ENCODE measurements around the gene SRCIN1.

SRCIN1 gene

DNA sequence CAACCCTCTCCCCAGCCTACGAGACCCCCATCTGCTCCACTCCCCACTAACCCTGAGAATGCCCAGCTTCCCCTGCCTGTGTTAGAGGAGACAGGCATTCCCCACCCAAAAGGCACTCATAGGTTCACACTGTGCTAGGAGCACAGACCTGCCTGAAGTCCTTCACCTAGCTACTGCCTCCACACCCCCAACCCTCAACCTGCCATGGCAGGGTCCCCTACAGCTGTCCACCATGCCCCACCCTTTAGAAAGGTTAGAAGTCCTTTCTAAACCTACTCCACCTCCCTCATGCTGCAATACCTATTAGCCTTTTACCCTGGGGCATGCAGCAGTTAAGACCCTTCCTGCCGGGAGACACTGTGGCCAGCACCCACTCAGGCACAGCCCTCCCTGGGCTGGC lies 9.1 kb downstream of the SRCIN1 start:
- no peak for DNase-seq

DNA sequence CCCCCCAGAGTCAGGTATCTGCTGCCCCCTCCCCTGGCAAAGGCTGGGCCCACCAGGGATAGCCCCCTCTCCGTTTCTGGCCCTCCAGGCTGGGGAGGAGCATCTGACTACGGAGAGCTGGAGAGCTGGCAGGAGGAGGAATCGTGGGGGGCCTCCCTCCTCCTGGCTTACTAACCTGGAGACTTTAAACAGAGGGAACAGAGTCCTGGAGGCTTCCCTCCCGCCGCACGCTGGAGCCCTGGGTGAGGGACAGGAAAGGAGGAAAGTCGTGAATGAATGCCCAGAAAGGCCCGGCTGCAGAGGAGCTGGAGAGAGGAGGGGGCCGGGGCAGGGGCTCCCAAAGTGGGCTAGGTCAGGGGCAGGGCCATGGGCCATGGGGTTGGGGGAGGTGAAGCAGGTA lies 9.9 kb downstream of the SRCIN1 start:
- no peak for DNase-seq

DNA sequence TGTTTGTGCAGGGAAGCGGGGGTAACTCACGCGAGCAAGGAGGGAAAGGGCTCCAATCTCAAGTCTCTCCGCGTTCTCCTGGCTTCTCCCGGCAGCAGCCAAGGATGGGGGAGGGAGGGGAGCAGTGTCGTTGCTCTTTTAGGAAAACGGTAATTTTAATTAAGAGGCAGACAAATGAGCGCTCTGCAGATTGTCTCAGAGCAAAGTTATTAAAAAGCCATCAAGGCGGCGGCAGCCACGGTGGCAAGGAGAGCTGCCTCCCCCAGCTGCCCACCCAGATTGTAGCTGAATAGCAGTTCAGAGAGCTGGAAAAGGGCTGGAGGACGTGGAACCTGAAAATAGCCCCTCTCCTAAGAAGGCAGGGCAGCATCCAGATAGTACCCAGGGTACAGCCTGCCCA lies 11.6 kb downstream of the SRCIN1 start:
- DNase-seq = no peak

GRCh38 chr17:38592487-38592886 lies 13.3 kb downstream of the SRCIN1 start:
- no peak for DNase-seq

DNA sequence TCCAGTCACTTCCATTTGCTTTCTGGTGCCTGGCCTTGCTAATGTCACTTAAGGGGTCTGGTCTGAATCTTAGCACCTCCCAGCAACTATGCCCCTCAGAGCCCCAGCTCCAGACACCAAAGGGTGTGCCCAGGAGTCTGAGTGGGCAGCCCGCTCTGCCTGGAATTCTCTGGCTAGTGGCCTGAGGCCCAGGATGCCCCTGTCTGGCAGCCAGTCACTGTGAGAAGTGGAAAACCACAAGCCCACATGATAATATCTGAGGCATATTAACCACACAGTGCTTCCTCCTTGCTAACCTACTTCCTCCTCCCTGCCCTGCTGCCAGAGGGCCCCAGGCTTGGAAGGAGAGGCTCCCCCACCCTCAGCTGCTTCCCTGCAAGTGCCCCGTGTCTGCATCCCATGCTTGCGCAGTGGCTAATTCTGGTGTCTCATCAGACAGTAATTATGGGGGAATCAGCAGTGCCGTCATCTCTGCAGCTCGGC lies 14.0 kb downstream of the SRCIN1 start:
- no peak for DNase-seq

DNA sequence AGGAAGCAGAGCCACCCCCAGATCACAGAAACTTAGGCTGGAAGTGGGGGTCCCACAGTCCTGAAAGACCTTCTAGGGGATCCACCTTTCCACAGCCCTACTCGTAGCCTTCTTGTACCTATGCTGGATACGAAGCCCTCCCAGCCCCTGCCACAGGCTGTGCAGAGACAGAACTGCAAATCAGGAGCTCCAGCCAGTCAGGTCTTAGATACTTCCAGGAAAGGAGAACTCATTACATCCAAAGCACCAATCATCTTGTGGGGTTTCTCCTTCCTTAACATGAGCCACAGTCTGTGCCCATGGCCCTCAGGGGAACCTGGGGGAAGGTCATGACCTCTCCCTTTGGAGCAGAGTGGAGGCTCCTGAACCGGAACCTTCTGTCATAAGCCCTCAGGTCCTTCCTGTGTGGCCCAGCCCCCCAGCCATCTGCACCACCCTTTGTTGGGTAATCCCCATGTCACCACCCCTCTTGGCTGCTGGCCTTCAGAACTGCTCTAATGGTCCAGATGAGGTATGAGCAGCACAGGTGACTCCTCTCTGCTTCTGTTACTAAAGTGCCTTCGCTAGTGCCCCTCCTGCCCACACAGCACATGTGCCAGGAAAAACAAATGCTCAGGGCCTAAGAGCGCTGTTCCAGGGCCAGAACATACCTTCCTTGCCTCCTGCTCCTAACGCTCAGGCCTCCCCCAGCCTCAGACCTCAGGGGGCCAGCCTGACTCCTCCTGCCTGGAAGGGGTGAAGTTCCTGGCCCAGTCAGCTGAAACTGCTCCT lies 14.6 kb downstream of the SRCIN1 start:
- no peak for DNase-seq

GRCh38 chr17:38589462-38590114 lies 16.2 kb downstream of the SRCIN1 start:
- no peak for DNase-seq

DNA sequence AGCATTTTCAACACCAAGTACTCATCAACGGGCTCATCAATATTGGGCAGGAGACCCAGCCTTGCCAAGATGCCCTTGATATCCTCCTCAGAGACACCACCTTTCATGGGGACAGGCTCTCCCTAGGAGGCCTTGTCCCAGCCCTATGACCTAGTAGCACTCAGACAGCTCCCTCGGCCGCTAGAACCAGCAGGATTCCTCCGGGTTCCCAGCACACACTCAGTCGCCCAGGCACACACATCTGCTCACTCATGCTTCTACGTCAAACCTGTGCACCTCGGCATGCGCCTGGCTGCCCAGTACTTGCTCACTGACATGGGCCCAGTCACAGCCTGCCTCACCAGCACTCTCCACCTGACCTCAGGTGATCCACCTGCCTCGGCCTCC lies 17.0 kb downstream of the SRCIN1 start:
- DNase-seq = no peak

- DNase-seq = no peak
Measured at GRCh38 chr17:38587947-38588787, 17.6 kb downstream of the SRCIN1 start.

DNA sequence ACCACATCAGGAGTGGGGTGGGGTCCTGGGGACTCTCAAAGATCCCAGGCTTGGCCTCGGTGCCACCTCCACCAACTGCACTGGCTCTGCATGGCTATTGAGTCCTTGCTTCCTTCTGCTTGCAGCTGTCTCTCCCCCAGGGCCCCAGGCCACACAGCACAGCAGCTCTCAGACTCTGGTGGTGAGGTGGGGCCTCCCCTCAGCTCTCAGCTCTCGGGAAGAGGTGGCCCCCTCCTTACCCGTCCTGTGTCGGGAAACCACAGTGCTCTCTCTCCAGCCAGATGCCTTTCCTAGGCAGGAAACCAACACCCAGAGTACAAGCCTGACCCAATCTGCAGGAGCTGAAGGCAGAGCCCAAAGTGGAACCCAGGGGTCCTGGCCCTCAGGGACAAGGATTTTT lies 18.5 kb downstream of the SRCIN1 start:
- DNase-seq = no peak

DNA sequence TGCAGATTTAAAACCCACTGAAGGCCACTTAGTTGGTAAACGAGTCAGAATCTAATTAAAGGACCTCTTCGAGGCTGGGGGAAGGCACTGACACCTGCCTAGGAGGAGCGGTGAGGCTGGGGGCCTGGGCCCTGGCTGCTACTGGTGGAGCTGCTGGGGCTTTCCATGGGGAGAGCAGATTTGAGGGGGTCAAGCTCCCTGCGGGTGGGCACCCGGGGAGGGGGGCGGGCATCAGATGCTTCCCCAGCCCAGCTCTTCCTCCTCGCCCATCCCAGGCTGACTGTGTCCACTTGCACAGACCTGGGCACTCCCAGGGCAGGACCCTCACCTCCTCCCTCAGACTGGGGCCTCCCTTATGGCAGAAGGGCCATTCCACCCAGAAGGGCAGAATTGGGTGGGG lies 19.0 kb downstream of the SRCIN1 start:
- no peak for DNase-seq

GRCh38 chr17:38585918-38586529 lies 19.7 kb downstream of the SRCIN1 start:
- DNase-seq = no peak

- DNase-seq = no peak
Measured at GRCh38 chr17:38585056-38585917, 20.5 kb downstream of the SRCIN1 start.

GRCh38 chr17:38584350-38584925 lies 21.3 kb downstream of the SRCIN1 start:
- DNase-seq = no peak

GRCh38 chr17:38583828-38584349 lies 21.9 kb downstream of the SRCIN1 start:
- no peak for DNase-seq

GRCh38 chr17:38583176-38583575 lies 22.6 kb downstream of the SRCIN1 start:
- DNase-seq = no peak

DNA sequence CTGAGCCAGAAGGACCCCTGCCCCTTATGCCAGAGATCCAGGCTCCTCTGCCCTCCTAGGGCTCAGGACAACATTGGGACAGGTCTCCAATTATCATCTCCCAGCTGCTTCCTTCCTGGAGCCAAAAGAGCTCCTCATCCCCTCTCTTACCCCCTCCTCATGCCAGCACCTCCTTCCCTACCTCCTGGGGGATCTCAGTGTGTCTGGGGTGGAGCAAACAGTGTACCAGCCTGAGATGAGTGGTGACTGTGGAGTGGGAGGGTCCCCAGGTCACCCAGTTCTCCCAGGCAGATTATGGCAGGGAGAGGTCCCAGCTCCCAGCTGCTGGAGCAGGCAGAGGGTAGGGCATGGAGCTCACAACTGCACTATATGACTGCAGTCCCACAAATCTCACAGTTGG lies 23.7 kb downstream of the SRCIN1 start:
- DNase-seq = no peak

DNA sequence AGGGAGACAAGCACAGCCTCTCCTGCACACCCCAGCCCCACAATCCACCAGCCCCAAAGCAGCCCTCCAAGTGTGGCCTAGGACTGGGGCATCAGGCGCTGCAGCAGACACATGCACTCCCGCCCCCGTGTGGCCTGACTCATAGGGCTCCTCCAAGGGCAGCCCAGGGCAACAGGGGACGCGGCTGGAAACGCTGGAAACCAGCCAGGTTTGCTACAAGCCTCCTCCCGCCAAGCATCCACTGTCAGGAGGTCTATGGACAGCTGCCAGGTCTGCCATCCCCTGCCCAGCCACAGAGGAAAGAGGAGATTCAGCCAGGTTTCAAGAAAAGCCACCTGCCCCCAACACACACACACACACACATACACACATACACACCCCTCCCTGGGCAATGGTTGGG lies 25.8 kb downstream of the SRCIN1 start:
- DNase-seq = peak; percentile 96

DNA sequence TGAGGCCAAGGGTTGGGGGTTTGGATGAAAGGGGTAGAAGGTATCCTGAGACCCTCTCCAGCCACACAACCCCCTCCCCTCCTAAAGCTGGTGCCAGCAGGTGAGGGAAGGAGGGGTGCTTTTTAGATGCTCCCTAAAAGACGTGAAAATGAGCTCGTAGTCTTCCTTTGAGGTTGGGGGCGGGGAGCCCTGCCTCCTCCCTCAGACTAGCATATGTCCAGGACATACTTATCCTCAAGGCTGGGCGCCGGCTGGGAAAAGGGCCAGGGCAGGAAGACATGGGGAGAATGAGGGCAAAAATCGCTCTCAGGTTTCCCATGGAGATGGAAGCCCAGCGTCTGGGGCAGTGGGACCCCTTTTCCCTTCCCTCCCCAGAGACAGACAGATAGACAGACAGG lies 26.7 kb downstream of the SRCIN1 start:
- DNase-seq = no peak

DNA sequence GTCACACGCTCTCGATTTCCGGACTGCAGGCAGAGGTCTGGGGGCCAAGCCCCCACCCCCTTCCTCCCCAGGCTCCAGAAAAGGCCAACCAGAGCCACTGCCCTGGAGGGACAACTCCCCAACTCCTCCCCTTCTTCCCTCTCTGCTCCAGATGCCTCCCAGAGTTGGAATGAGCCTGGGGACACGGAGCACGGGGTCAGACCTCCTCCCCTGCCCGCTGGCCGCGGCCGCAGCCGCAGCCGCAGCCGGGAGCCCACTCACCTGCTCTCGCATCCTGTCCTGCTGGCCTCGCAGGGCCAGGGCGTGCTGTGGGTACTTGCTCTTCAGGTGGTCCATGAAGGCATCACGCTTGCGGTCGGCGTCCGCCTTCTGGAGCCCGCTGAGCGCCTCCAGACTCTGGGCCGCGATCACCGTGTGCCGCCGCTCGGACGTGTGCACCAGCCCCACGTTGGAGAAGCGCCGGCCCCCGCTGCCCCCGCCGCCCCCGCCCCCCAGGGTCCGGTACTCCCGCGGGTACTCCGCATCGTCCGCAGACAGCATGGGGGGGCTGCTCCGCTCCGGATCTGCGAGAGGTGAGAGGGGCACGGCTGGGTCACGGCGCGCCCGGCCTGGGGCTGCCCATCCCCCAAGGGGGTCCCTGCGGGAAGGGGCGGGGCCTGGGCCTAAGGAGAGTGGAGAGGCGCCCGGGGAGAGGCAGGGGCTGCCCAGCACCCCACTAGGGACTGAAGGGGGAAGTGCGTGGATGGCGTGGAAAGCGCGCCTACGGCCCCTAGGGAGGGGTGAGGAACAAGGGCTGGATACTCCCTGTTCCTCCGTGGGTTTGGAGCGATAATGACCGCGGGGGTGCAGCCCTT lies 27.3 kb downstream of the SRCIN1 start:
- no peak for DNase-seq

Data from NCI-H1105 (cell line).